Breast epithelium (tissue), 4 donors: Measurements from ENCODE around the gene TUT1. TPM values are rescaled to one million over a fixed set of nuclear protein-coding genes. Genes with fewer than 3 reads are reported as not detected.

Experiments
- DNase-seq, 2 donors: peaks; one replicate each; pipeline ENCODE4 v3.0.0-alpha.2; 2019; ENCODE audit warnings: low spot score in 2 of 2
- H3K27ac ChIP-seq, 2 donors: fragments of 200-600 bp; sonication (generic) in 1 of 2; one replicate each; pipeline ENCODE4 v1.5.1; 2016 to 2019; ENCODE audit warnings: mild to moderate bottlenecking in 1 of 2
- H3K27me3 ChIP-seq, 2 donors: fragments of 200-600 bp; sonication (generic) in 1 of 2; one replicate each; pipeline versions ENCODE4 v1.5.1 to v1.6.0; 2017 to 2019; ENCODE audit warnings: control low read depth in 1 of 2, mild to moderate bottlenecking in 1 of 2
- H3K36me3 ChIP-seq: fragments of 200-600 bp; one replicate; pipeline ENCODE4 v1.5.1; 2019
- H3K4me1 ChIP-seq, 2 donors: fragments of 200-600 bp; sonication (generic); one replicate each; pipeline ENCODE4 v1.5.1; 2016 to 2019; ENCODE audit warnings: control low read depth in 1 of 2
- H3K4me3 ChIP-seq, 3 donors: fragments of 200-600 bp; sonication (generic); 1 replicate in 2 of 3; 2 replicates in 1 of 3; pipeline ENCODE4 v1.5.1; 2016 to 2019; ENCODE audit warnings: mild to moderate bottlenecking in 3 of 3, moderate library complexity in 2 of 3
- H3K9me3 ChIP-seq, 2 donors: fragments of 200-600 bp; sonication (generic) in 1 of 2; one replicate each; pipeline ENCODE4 v1.5.1; 2016 to 2019; ENCODE audit warnings: control low read depth in 1 of 2
- CTCF ChIP-seq, 3 donors: fragments of 450-650 bp; IDR thresholded peaks; one replicate each; pipeline ENCODE4 v1.5.1; 2016 to 2017; ENCODE audit warnings: antibody characterized with exemption in 3 of 3, mild to moderate bottlenecking in 3 of 3, moderate library complexity in 3 of 3
- POLR2A ChIP-seq: fragments of 450-650 bp; IDR thresholded peaks from one replicate; pipeline ENCODE4 v1.6.1; 2016; ENCODE audit warnings: antibody characterized with exemption, mild to moderate bottlenecking, moderate library complexity
- POLR2AphosphoS5 ChIP-seq, 3 donors: sonication (generic); formaldehyde crosslinking; IDR thresholded peaks; one replicate each; pipeline ENCODE4 v1.6.1; 2017; ENCODE audit warnings: antibody characterized with exemption in 3 of 3
- intact Hi-C: fragments of 100-400 bp; cut with DNase I; formaldehyde crosslinking; loops from one replicate; pipeline ENCODE4 v1.15.1; 2023; ENCODE audit warnings: low total_unique reads
- total RNA-seq, 3 donors: library from RNA; depleted of rRNA; stranded (reverse); fragments of >200 nt; gene quantifications; one replicate each; pipeline ENCODE4 v1.1.0, GENCODE V29; 2016

The TUT1 gene
- total RNA-seq, 3 donors from 2014 or later: 7.7 to 12.1 (median 10.7) TPM

DNA sequence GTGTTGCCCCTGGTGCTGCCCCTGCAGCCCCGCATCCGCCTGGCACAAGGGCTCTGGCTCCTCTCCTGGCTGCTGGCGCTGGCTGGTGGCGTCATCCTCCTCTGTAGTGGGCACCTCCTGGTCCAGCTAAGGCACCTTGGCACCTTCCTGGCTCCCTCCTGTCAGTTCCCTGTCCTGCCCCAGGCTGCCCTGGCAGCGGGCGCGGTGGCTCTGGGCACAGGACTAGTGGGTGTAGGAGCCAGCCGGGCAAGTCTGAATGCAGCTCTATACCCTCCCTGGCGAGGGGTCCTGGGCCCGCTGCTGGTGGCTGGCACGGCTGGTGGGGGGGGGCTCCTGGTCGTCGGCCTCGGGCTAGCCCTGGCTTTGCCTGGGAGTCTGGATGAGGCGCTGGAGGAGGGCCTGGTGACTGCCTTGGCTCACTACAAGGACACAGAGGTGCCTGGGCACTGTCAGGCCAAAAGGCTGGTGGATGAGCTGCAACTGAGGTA lies 22.0 kb upstream of the TUT1 start:
- intact Hi-C loops: no loop called here
- Histone ChIP-seq H3K27me3 (no peaks in the 10 kb centered on the region), H3K4me3 (peak overlapping the region; percentile 73 to 85 (median 85)), H3K27ac (peak overlapping the region; percentile 97 to 99), H3K9me3 (no peaks in the 10 kb centered on the region), H3K4me1 (peaks cover 7% of the 10 kb centered on the region in 2 donors), H3K36me3 (no peaks in the 10 kb centered on the region)
- peak in 1 of 2 donors; percentile 63 for DNase-seq
- TF ChIP-seq POLR2AphosphoS5 (IDR thresholded peaks at IDR 0.05) (no peak), CTCF (IDR thresholded peaks at IDR 0.05) (no peak), POLR2A (no peak)

DNA sequence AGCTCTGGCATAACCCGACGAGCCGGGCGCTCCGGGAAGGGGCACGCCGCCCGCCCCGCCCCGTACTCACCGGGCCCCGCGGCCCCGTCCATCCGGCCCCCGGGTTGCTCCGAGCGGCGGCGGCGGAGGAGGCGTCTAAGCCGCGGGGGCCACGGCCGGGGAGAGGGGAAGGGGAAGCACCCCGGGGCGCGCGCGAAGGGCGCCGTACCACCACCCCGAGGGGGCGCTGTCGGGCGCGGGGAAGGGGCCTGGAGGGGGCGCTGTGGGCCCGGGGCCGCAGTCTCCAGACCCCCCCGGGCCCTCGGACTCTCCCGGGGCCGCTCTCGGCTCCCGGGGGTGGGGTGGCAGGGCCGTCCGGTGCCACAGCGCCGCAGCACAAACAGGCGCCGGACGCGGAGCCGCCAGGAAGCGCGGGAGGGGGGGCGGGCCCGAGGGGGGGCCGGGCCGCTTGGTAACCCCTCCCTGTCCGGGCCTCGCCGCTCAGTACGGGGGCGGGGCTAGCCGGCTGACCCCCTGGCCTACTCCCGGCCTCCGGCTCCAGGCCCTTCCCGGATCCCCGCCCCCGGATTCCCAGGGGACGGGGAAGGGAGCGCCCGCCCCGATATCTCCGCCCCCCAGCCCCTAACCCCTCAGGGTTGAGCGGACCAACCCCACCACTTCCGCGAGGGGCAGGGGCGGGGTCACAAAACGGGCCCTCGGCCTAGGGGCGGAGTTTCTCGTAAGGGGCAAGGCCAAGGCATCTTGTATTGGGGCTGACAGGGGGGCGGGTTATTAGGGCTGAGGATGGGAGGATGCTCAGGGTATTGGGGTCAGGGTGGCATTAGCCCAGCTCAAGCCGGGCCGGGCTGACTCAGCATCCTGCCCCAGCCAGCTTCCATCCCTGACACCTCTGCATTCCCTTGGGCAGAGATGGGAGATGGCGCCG lies 21.3 kb upstream of the TUT1 start, which contains the start of the genes EML3 and ROM1:
TSS of gene EML3 (minus strand) at position 410 of the 925 bp plus-strand sequence. CDS start at position 92, 318 bp downstream.
TSS of gene ROM1 (plus strand) at position 892 of the 925 bp plus-strand sequence. CDS start at position 917, 25 bp downstream.
- no peaks in the 10 kb centered on the region for H3K27me3 ChIP-seq
- DNase-seq: peak; percentile 80 to 88
- intact Hi-C loops: no loop called here
- H3K4me3 ChIP-seq: peak within 1 kb of the TSS; percentile 73 to 85 (median 85)
- TF ChIP-seq POLR2A: no peak
- peak in 2 of 3 donors; percentile 77 to 79 for TF ChIP-seq CTCF (IDR thresholded peaks at IDR 0.05)
- TF ChIP-seq POLR2AphosphoS5 (IDR thresholded peaks at IDR 0.05): peak; percentile 5 to 62 (median 60)
- H3K4me1 ChIP-seq: peaks cover 7% of the 10 kb centered on the region in 2 donors
- no peaks in the 10 kb centered on the region for H3K36me3 ChIP-seq
- no peaks in the 10 kb centered on the region for H3K9me3 ChIP-seq
- peak within 1 kb of the TSS; percentile 97 to 99 for H3K27ac ChIP-seq

DNA sequence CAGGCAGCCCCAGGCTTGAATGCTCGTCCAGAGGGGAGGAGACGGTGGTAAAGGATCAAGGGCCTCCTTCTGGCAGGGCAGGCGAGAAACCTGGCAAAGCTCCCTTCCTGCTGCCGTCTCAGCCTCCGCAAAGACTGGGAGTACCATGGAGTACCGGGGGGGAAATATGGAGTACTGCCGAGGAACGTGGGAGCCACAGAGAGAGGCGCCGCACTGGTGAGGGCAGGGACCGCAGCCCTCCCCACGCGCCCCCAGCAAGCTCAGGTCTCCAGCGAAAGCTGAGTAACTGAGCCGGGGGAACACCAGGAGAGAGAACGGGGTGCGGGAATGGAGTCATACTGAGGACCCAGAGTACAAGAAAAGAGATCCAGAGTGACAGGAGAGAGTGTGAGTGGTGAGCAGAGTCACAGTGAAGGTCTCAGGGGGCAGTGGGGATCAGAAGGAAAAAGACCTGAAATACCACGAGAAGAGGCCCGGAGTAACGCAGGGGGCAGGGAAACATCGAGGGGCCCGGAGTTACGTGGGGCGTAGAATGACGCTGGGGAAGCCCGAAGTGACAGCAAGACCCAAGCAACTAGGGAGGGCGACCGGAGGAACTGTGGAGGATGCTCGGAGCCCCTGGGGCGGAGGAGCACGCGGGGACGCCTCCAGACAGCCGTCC lies 20.5 kb upstream of the TUT1 start:
- Histone ChIP-seq H3K27ac (peak overlapping the region; percentile 97 to 99), H3K4me1 (peaks cover 7% of the 10 kb centered on the region in 2 donors), H3K4me3 (peak overlapping the region; percentile 73 to 85 (median 85)), H3K27me3 (no peaks in the 10 kb centered on the region), H3K36me3 (no peaks in the 10 kb centered on the region), H3K9me3 (no peaks in the 10 kb centered on the region)
- TF ChIP-seq CTCF (IDR thresholded peaks at IDR 0.05) (no peak), POLR2A (no peak), POLR2AphosphoS5 (IDR thresholded peaks at IDR 0.05) (no peak)
- DNase-seq: no peak
- intact Hi-C loops: no loop called here

- H3K36me3 ChIP-seq: no peaks in the 10 kb centered on the region
- no peaks in the 10 kb centered on the region for H3K9me3 ChIP-seq
- DNase-seq: no peak
- H3K4me1 ChIP-seq: peaks cover 7% of the 10 kb centered on the region in 2 donors
- no peaks in the 10 kb centered on the region for H3K27me3 ChIP-seq
- intact Hi-C loops: no loop called here
- H3K4me3 ChIP-seq: peak overlapping the region; percentile 73 to 85 (median 85)
- peak overlapping the region; percentile 97 to 99 for H3K27ac ChIP-seq
- TF ChIP-seq CTCF (IDR thresholded peaks at IDR 0.05) (no peak), POLR2AphosphoS5 (IDR thresholded peaks at IDR 0.05) (no peak), POLR2A (no peak)
These were observed 19.7 kb upstream of the TUT1 start for GRCh38 chr11:62610814-62611704.
